Measurements from ENCODE around the gene CPD. TPM values are rescaled to one million over a fixed set of nuclear protein-coding genes. Genes with fewer than 3 reads are reported as not detected.
A peak's percentile ranks its signal among the peaks of the same experiment; 100 is the strongest.

Gene CPD
- total and polyA plus RNA-seq, 2 of the 13 experiments (the other 11 are each of a cell fraction or from before 2014, with no cell fraction given), result 46.1 to 72.3 TPM

DNA sequence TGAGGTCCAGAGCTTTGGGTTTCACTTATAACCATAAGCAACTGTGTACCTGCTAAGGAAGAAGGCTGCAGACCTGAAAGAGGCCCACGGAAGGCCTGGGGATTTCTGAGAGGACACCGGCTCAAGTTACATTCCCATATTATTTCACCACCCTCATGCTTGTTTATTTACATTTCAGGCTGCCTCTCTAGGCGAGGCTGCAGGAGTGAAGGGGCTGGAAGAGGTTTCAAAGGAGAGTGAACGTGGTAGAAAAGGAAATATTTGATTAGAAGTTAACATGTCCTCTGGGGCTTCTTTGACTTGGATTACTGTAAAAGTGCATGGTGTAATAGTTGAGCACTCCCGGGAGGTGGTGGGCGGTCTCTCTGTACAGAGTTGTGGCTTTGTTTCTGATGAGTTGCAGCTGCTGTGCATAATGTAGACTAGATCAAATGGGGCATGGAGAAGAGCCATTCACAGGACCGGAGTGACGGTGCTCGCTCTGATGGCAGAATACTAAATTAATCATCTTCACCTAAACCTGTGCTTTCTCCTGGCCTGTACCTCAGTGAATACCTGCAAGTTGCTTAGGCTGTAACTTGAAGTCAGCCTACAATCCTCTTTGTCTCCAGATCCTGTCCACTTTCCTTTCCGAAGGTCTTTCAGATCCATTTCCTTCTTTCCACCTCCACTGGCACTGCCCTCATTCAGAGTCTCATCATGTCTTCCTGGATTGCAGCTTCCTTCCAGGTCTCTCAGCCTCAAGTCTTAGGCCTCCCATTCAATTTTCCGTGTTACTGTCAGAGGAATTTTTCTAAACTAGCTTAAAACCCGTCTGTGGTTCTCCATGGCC, 1.9 kb upstream of the CPD start (continued):
- TF ChIP-seq TGIF2 (CRISPR knock-in tag; IDR thresholded peaks at IDR 0.05) (no peak), NR2F6 (IDR thresholded peaks at IDR 0.05) (no peak), NR2F6 (CRISPR knock-in tag; IDR thresholded peaks at IDR 0.05) (peak; percentile 61; the same call in 1 of the 2 replicates), DPF2 (CRISPR knock-in tag; IDR thresholded peaks at IDR 0.05; ENCODE audit: borderline replicate concordance, low read depth) (no peak), SALL1 (CRISPR knock-in tag; IDR thresholded peaks at IDR 0.05) (peak; percentile 67), ZFP1 (CRISPR knock-in tag; IDR thresholded peaks at IDR 0.05) (no peak), TBX3 (IDR thresholded peaks at IDR 0.05; ENCODE audit: borderline replicate concordance) (no peak), NCOR1 (IDR thresholded peaks at IDR 0.05; ENCODE audit: borderline replicate concordance, low read length) (peak; percentile 46; the same call in 1 of the 2 replicates), NFKB2 (CRISPR knock-in tag; IDR thresholded peaks at IDR 0.05; ENCODE audit: borderline replicate concordance) (no peak), KLF16 (CRISPR knock-in tag; IDR thresholded peaks at IDR 0.05) (peak in 1 of 2 experiments; percentile 72; a peak in 2 of 4 replicates), GATAD2A (CRISPR knock-in tag; IDR thresholded peaks at IDR 0.05) (peak; percentile 95), CENPT (CRISPR knock-in tag; IDR thresholded peaks at IDR 0.05; ENCODE audit: low read depth) (no peak), ZNF788 (CRISPR knock-in tag; IDR thresholded peaks at IDR 0.05; ENCODE audit: borderline replicate concordance) (no peak), ZNF235 (CRISPR knock-in tag; IDR thresholded peaks at IDR 0.05; ENCODE audit: borderline replicate concordance) (no peak), STAG1 (CRISPR knock-in tag; IDR thresholded peaks at IDR 0.05) (0 out of 2 replicates have a peak, but pooled peaks have one; percentile 4), ZNF761 (CRISPR knock-in tag; conservative IDR thresholded peaks at IDR 0.05) (no peak), SUZ12 (IDR thresholded peaks at IDR 0.05; ENCODE audit: low read depth, low read length) (no peak), KLF6 (CRISPR knock-in tag; IDR thresholded peaks at IDR 0.05) (0 out of 2 replicates have a peak, but pooled peaks have one; percentile 60), KAT8 (CRISPR knock-in tag; IDR thresholded peaks at IDR 0.05) (0 out of 2 replicates have a peak, but pooled peaks have one; percentile 22)
- TF ChIP-seq, protein P1, sequence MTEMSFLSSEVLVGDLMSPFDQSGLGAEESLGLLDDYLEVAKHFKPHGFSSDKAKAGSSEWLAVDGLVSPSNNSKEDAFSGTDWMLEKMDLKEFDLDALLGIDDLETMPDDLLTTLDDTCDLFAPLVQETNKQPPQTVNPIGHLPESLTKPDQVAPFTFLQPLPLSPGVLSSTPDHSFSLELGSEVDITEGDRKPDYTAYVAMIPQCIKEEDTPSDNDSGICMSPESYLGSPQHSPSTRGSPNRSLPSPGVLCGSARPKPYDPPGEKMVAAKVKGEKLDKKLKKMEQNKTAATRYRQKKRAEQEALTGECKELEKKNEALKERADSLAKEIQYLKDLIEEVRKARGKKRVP (CRISPR knock-in tag; IDR thresholded peaks at IDR 0.05), result peak in 1 of 2 experiments; percentile 86; a peak in 2 of 4 replicates
- TF ChIP-seq, protein P2, sequence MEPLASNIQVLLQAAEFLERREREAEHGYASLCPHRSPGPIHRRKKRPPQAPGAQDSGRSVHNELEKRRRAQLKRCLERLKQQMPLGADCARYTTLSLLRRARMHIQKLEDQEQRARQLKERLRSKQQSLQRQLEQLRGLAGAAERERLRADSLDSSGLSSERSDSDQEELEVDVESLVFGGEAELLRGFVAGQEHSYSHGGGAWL (CRISPR knock-in tag; IDR thresholded peaks at IDR 0.05), result 0 out of 2 replicates have a peak, but pooled peaks have one; percentile 11
- TF ChIP-seq, protein P3, sequence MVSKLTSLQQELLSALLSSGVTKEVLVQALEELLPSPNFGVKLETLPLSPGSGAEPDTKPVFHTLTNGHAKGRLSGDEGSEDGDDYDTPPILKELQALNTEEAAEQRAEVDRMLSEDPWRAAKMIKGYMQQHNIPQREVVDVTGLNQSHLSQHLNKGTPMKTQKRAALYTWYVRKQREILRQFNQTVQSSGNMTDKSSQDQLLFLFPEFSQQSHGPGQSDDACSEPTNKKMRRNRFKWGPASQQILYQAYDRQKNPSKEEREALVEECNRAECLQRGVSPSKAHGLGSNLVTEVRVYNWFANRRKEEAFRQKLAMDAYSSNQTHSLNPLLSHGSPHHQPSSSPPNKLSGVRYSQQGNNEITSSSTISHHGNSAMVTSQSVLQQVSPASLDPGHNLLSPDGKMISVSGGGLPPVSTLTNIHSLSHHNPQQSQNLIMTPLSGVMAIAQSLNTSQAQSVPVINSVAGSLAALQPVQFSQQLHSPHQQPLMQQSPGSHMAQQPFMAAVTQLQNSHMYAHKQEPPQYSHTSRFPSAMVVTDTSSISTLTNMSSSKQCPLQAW (CRISPR knock-in tag; IDR thresholded peaks at IDR 0.05), result 0 out of 2 replicates have a peak, but pooled peaks have one; percentile 51
- TF ChIP-seq, protein P4, sequence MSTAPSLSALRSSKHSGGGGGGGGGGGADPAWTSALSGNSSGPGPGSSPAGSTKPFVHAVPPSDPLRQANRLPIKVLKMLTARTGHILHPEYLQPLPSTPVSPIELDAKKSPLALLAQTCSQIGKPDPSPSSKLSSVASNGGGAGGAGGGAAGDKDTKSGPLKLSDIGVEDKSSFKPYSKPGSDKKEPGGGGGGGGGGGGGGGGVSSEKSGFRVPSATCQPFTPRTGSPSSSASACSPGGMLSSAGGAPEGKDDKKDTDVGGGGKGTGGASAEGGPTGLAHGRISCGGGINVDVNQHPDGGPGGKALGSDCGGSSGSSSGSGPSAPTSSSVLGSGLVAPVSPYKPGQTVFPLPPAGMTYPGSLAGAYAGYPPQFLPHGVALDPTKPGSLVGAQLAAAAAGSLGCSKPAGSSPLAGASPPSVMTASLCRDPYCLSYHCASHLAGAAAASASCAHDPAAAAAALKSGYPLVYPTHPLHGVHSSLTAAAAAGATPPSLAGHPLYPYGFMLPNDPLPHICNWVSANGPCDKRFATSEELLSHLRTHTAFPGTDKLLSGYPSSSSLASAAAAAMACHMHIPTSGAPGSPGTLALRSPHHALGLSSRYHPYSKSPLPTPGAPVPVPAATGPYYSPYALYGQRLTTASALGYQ (CRISPR knock-in tag; IDR thresholded peaks at IDR 0.05), result peak; percentile 57; the same call in 1 of the 2 replicates
- TF ChIP-seq, protein P5, sequence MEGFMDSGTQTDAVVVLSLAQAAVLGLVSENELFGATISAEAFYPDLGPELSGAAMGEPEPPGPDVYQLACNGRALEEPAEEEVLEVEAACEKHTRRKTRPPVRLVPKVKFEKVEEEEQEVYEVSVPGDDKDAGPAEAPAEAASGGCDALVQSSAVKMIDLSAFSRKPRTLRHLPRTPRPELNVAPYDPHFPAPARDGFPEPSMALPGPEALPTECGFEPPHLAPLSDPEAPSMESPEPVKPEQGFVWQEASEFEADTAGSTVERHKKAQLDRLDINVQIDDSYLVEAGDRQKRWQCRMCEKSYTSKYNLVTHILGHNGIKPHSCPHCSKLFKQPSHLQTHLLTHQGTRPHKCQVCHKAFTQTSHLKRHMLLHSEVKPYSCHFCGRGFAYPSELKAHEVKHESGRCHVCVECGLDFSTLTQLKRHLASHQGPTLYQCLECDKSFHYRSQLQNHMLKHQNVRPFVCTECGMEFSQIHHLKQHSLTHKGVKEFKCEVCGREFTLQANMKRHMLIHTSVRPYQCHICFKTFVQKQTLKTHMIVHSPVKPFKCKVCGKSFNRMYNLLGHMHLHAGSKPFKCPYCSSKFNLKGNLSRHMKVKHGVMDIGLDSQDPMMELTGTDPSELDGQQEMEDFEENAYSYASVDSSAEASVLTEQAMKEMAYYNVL (CRISPR knock-in tag; IDR thresholded peaks at IDR 0.05; ENCODE audit: borderline replicate concordance), result 0 out of 2 replicates have a peak, but pooled peaks have one; percentile 58
